Gastroesophageal sphincter (tissue), 4 donors: ENCODE measurements around the gene SETSIP. TPM values are rescaled to one million over a fixed set of nuclear protein-coding genes. Genes with fewer than 3 reads are reported as not detected.

Experiments
- ATAC-seq: fragments of 150-250 bp; one replicate; pipeline ENCODE4 v1.9.1; 2016; ENCODE audit warnings: mild to moderate bottlenecking, moderate library complexity
- H3K27ac ChIP-seq, 4 donors: fragments of 200-600 bp; sonication (generic) in 3 of 4; 1 replicate in 3 of 4; 2 replicates in 1 of 4; pipeline ENCODE4 v1.5.1; 2016 to 2019
- H3K27me3 ChIP-seq: fragments of 200-600 bp; sonication (generic); one replicate; pipeline ENCODE4 v1.5.1; 2019
- H3K36me3 ChIP-seq, 2 donors: fragments of 200-600 bp; sonication (generic); one replicate each; pipeline ENCODE4 v1.5.1; 2019; ENCODE audit warnings: control low read depth in 1 of 2
- H3K4me1 ChIP-seq, 3 donors: fragments of 200-600 bp; sonication (generic); 1 replicate in 2 of 3; 2 replicates in 1 of 3; pipeline ENCODE4 v1.5.1; 2016 to 2019; ENCODE audit warnings: control low read depth in 2 of 3
- H3K4me3 ChIP-seq, 2 donors: fragments of 200-600 bp; sonication (generic); one replicate each; pipeline ENCODE4 v1.5.1; 2019; ENCODE audit warnings: mild to moderate bottlenecking in 1 of 2, moderate library complexity in 1 of 2
- H3K9me3 ChIP-seq, 3 donors: fragments of 200-600 bp; sonication (generic); one replicate each; pipeline ENCODE4 v1.5.1; 2017 to 2019; ENCODE audit warnings: control low read depth in 2 of 3
- EP300 ChIP-seq: sonication (generic); formaldehyde crosslinking; IDR thresholded peaks from one replicate; pipeline ENCODE4 v1.6.1; 2017; ENCODE audit warnings: antibody characterized with exemption, mild to moderate bottlenecking
- POLR2A ChIP-seq, 2 donors: fragments of 450-650 bp; IDR thresholded peaks; one replicate each; pipeline ENCODE4 v1.6.1; 2017; ENCODE audit warnings: antibody characterized with exemption in 2 of 2, mild to moderate bottlenecking in 2 of 2, moderate library complexity in 1 of 2
- POLR2AphosphoS5 ChIP-seq: sonication (generic); formaldehyde crosslinking; IDR thresholded peaks from one replicate; pipeline ENCODE4 v1.6.1; 2017; ENCODE audit warnings: antibody characterized with exemption
- WGBS, 2 donors: methylation state at CpG; one replicate each; pipeline ENCODE4 v1.1.5; 2018; ENCODE audit warnings: low coverage in 1 of 2; 5-methylcytosine and 5-hydroxymethylcytosine counted together
- total RNA-seq, 4 donors: library from RNA; depleted of rRNA; stranded (reverse); fragments of >200 nt; gene quantifications; one replicate each; pipeline ENCODE4 v1.1.0, GENCODE V29; 2016
- TF ChIP-seq, protein P1 (sequence below), 4 experiments: fragments of 200-600 bp in 2 of 4; fragments of 450-650 bp in 2 of 4; sonication (generic) in 1 of 4; IDR thresholded peaks; one replicate each; pipeline ENCODE4 v1.5.1; 2017 to 2019; ENCODE audit warnings: antibody characterized with exemption in 4 of 4, mild to moderate bottlenecking in 2 of 4, moderate library complexity in 2 of 4

SETSIP gene
- total RNA-seq, 4 donors from 2014 or later, result not detected

DNA sequence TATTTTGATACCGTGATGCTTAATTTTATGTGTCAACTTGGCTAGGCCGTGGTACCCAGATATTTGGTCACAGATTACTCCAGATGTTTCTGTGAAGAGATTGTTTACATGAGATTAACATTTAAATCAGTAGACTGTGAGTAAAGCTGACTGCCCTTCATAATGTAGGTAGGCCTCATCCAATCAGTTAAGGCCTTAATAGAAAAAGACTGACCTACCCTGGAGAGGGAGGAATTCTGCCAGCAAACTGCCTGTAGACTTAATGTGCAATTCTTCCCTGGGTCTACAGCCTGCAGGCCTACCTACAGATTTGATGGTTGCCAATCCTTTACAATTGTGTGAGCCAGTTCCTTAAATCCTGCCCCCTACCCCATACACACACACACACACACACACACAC is 4.3 kb downstream of the SETSIP start:
- no peak for ATAC-seq
- Histone ChIP-seq H3K27ac (no peak overlapping the region), H3K4me3 (no peak overlapping the region), H3K36me3 (no peaks in the 10 kb centered on the region), H3K9me3 (no peaks in the 10 kb centered on the region), H3K4me1 (no peaks in the 10 kb centered on the region), H3K27me3 (no peaks in the 10 kb centered on the region)
- 0 to 36% methylated on average over 1 to 2 of the region's 2 CpGs for WGBS, 2 donors
- TF ChIP-seq POLR2AphosphoS5 (no peak), POLR2A (IDR thresholded peaks at IDR 0.05) (no peak), EP300 (no peak)
- TF ChIP-seq, protein P1, sequence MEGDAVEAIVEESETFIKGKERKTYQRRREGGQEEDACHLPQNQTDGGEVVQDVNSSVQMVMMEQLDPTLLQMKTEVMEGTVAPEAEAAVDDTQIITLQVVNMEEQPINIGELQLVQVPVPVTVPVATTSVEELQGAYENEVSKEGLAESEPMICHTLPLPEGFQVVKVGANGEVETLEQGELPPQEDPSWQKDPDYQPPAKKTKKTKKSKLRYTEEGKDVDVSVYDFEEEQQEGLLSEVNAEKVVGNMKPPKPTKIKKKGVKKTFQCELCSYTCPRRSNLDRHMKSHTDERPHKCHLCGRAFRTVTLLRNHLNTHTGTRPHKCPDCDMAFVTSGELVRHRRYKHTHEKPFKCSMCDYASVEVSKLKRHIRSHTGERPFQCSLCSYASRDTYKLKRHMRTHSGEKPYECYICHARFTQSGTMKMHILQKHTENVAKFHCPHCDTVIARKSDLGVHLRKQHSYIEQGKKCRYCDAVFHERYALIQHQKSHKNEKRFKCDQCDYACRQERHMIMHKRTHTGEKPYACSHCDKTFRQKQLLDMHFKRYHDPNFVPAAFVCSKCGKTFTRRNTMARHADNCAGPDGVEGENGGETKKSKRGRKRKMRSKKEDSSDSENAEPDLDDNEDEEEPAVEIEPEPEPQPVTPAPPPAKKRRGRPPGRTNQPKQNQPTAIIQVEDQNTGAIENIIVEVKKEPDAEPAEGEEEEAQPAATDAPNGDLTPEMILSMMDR (IDR thresholded peaks at IDR 0.05), result no peak

DNA sequence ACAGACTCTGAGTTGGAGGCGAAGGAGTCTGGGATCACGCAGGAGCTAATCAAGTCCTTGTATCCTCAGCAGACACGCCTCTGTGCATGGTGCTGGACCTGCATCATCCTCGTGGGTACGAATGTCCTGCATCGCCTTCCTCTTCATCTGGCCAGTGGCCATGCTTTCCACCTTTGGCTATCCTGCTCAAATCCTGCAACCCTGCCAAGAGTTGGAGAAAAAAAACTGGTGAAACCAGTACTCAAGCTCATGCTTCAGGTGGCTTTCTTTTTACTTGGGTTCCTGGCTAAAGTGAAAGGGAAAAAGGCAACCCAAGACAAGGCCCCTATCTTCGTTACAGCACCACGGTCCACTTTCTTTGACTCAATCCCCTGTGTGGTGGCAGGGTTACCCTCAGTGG is 8.9 kb downstream of the SETSIP start:
- no peak overlapping the region for H3K27ac ChIP-seq
- no peaks in the 10 kb centered on the region for H3K27me3 ChIP-seq
- no peaks in the 10 kb centered on the region for H3K36me3 ChIP-seq
- no peaks in the 10 kb centered on the region for H3K4me1 ChIP-seq
- no peak for ATAC-seq
- TF ChIP-seq POLR2AphosphoS5 (no peak), POLR2A (IDR thresholded peaks at IDR 0.05) (no peak), EP300 (no peak)
- TF ChIP-seq, protein P1 (IDR thresholded peaks at IDR 0.05), result no peak
- H3K9me3 ChIP-seq, result no peaks in the 10 kb centered on the region
- H3K4me3 ChIP-seq, result no peak overlapping the region
- WGBS, 2 donors, result 89% methylated on average over 6 of the region's 8 CpGs; no CpG with 5 or more reads in 1 of the 2 donors

DNA sequence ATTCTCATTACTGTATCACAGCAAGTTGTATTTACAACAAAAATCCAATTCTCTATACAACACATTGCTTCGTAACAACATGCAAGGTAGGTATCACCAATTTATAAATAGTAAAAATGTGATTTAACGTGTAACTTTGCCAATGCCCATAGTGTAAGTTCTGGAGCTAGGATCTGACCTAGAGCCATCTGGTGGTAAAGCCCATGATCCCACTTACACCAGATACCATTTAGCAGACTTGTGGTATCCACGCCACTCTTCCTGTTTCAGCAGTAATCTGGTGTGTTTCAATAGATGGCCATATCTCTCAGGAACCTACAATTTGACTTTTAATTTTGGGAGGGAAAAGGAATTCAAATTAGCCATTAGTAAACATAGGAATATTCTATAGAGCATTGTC is 10.2 kb downstream of the SETSIP start:
- no peaks in the 10 kb centered on the region for H3K27me3 ChIP-seq
- 86 to 91% methylated on average over 3 of the region's 3 CpGs for WGBS, 2 donors
- TF ChIP-seq POLR2A (IDR thresholded peaks at IDR 0.05), result no peak
- TF ChIP-seq POLR2AphosphoS5, result no peak
- no peak overlapping the region for H3K4me3 ChIP-seq
- no peak overlapping the region for H3K27ac ChIP-seq
- no peak for ATAC-seq
- no peaks in the 10 kb centered on the region for H3K4me1 ChIP-seq
- no peaks in the 10 kb centered on the region for H3K9me3 ChIP-seq
- H3K36me3 ChIP-seq, result no peaks in the 10 kb centered on the region

DNA sequence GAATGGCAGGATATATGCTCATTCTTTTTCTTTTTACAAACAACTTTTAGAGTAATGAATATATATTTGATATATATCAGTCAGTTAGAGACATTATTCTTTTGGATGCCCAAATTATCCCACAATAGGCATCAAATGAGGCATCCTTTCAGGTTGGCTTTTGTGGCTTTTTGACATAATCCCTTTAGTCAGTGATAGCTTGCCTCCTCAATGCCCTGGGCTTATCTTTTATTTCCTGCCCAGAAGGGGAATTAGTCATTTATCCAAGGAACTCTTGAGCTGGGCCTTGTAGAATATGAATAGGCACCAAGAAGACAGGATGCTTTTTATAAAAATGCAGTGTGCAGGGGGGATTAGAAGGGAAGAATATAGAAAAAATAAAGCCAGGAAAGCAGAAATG is 23.3 kb downstream of the SETSIP start:
- H3K27ac ChIP-seq, result no peak overlapping the region
- H3K4me3 ChIP-seq, result no peak overlapping the region
- no peaks in the 10 kb centered on the region for H3K4me1 ChIP-seq
- TF ChIP-seq POLR2A (IDR thresholded peaks at IDR 0.05), result no peak
- TF ChIP-seq, protein P1 (IDR thresholded peaks at IDR 0.05), result no peak
- TF ChIP-seq POLR2AphosphoS5, result no peak
- no peak for TF ChIP-seq EP300
- H3K36me3 ChIP-seq, result no peaks in the 10 kb centered on the region
- ATAC-seq, result no peak
- no peaks in the 10 kb centered on the region for H3K27me3 ChIP-seq
- H3K9me3 ChIP-seq, result no peaks in the 10 kb centered on the region

DNA sequence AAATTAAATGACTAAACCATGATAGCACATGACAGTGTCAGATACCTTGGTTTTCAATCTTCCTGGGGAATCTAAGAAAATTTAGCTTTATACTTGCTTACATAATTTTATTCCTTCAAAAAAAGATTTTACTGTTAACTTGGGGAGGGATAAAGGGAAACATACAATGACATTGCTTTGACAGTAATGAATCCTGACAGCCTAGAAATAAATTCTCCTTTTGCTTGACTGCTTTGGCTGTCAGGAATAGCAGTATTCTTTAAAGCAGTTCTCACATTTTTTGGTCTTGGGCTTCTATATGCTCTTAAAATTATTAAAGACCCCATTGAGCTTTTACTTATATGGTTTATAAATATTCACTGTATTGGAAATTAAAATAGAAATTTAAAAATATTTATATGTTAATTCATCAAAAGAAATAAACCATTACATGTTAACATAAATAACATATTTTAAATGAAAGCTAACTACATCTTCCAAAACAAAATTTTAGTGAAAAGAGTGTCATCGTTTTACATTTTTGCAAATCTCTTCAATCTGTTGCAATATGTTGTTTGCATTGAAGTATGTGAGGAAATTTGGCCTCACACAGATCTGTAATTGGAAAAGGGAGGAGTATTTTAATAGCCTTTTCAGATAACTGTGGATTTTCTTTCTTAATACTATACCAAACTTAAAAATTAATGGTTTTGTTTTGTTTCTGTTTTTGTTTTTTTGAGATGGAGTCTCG is 29.3 kb downstream of the SETSIP start:
- ATAC-seq, result no peak
- Histone ChIP-seq H3K9me3 (no peaks in the 10 kb centered on the region), H3K4me1 (no peaks in the 10 kb centered on the region), H3K4me3 (no peak overlapping the region), H3K27me3 (no peaks in the 10 kb centered on the region), H3K36me3 (no peaks in the 10 kb centered on the region), H3K27ac (no peak overlapping the region)
- TF ChIP-seq POLR2A (IDR thresholded peaks at IDR 0.05), result no peak
- TF ChIP-seq POLR2AphosphoS5, result no peak
- no peak for TF ChIP-seq EP300
- TF ChIP-seq, protein P1 (IDR thresholded peaks at IDR 0.05), result no peak
- 83 to 90% methylated on average over 2 of the region's 2 CpGs for WGBS, 2 donors
